GM19438 (cell line): Measurements from ENCODE around the gene AGPAT1.
"Not testable (repeated sequence)": the region's sequence is repeated elsewhere in the genome, so short reads cannot be mapped to it uniquely, and the experiment has no call there.

Experiments used
- ATAC-seq: cut with Tn5 transposase; IDR thresholded peaks from one replicate; pipeline ENCODE4 v1.9.1; 2021; ENCODE audit warnings: low read depth; ENCODE audit not compliant: unreplicated experiment

The AGPAT1 gene

GRCh38 chr6:32200711-32201475 is 25.0 kb upstream of the AGPAT1 start:
- ATAC-seq: no peak

- ATAC-seq: no peak
Measured at GRCh38 chr6:32198866-32199265, 23.0 kb upstream of the AGPAT1 start.

- no peak for ATAC-seq
Measured at GRCh38 chr6:32198345-32198696, 22.4 kb upstream of the AGPAT1 start.

GRCh38 chr6:32196682-32197616 is 21.1 kb upstream of the AGPAT1 start:
- ATAC-seq: no peak

- ATAC-seq: peak; percentile 74
Measured at GRCh38 chr6:32195902-32196681, 20.2 kb upstream of the AGPAT1 start.

- ATAC-seq: peak; percentile 66
Measured at GRCh38 chr6:32195652-32195901, 19.7 kb upstream of the AGPAT1 start.

GRCh38 chr6:32194825-32195651 is 19.2 kb upstream of the AGPAT1 start:
- ATAC-seq: no peak

- ATAC-seq: no peak
Measured at GRCh38 chr6:32194388-32194787, 18.5 kb upstream of the AGPAT1 start.

GRCh38 chr6:32193096-32193495 is 17.2 kb upstream of the AGPAT1 start:
- not testable (repeated sequence) for ATAC-seq

GRCh38 chr6:32192608-32193039 is 16.7 kb upstream of the AGPAT1 start, which contains the start of gene GPSM3:
GPSM3 (minus strand) TSS chr6:32192643; CDS start chr6:32192513, 130 bp downstream.
- no peak for ATAC-seq

- ATAC-seq: no peak
Measured at GRCh38 chr6:32191696-32192607, 16.1 kb upstream of the AGPAT1 start.

GRCh38 chr6:32190911-32191677 is 15.2 kb upstream of the AGPAT1 start:
- ATAC-seq: no peak

- ATAC-seq: no peak
Measured at GRCh38 chr6:32190054-32190851, 14.4 kb upstream of the AGPAT1 start, which contains the start of gene PBX2. PBX2 (minus strand) TSS chr6:32190202; CDS start chr6:32189915, 287 bp downstream.

GRCh38 chr6:32189742-32190053 is 13.8 kb upstream of the AGPAT1 start:
- ATAC-seq: no peak

- ATAC-seq: no peak
Measured at GRCh38 chr6:32189069-32189741, 13.3 kb upstream of the AGPAT1 start.

GRCh38 chr6:32188381-32189068 is 12.6 kb upstream of the AGPAT1 start:
- ATAC-seq: no peak
